K562 (cell line): Measurements from ENCODE around the gene RPTOR.
"Not testable (repeated sequence)": the region's sequence is repeated elsewhere in the genome, so short reads cannot be mapped to it uniquely, and the experiment has no call there.

ENCODE experiments used
- ZZZ3 ChIP-seq: fragments of 450-650 bp; IDR thresholded peaks from 2 replicates; pipeline ENCODE4 v1.6.1; 2016; ENCODE audit warnings: antibody characterized with exemption, mild to moderate bottlenecking, moderate library complexity
- TF ChIP-seq, protein P1 (sequence below), 2 experiments: fragments of 450-650 bp; formaldehyde crosslinking in 1 of 2; IDR thresholded peaks; 2 replicates each; pipeline versions ENCODE4 v1.4.0 to v1.6.1; 2014 to 2020; ENCODE audit warnings: mild to moderate bottlenecking in 2 of 2, borderline replicate concordance in 1 of 2, low read depth in 1 of 2

DNA sequence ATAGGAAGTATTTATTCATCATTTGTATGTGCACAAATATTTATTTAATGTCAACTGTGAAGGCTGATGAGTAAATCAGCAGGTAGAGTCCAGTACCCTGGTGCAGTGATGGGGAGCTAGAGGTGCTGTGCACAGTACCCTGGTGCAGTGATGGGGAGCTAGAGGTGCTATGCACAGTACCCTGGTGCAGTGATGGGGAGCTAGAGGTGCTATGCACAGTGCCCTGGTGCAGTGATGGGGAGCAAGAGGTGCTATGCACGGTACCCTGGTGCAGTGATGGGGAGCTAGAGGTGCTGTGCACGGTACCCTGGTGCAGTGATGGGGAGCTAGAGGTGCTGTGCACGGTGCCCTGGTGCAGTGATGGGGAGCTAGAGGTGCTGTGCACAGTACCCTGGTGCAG is 154.6 kb downstream of the RPTOR start:
- TF ChIP-seq ZZZ3 = not testable (repeated sequence)
- TF ChIP-seq, protein P1, sequence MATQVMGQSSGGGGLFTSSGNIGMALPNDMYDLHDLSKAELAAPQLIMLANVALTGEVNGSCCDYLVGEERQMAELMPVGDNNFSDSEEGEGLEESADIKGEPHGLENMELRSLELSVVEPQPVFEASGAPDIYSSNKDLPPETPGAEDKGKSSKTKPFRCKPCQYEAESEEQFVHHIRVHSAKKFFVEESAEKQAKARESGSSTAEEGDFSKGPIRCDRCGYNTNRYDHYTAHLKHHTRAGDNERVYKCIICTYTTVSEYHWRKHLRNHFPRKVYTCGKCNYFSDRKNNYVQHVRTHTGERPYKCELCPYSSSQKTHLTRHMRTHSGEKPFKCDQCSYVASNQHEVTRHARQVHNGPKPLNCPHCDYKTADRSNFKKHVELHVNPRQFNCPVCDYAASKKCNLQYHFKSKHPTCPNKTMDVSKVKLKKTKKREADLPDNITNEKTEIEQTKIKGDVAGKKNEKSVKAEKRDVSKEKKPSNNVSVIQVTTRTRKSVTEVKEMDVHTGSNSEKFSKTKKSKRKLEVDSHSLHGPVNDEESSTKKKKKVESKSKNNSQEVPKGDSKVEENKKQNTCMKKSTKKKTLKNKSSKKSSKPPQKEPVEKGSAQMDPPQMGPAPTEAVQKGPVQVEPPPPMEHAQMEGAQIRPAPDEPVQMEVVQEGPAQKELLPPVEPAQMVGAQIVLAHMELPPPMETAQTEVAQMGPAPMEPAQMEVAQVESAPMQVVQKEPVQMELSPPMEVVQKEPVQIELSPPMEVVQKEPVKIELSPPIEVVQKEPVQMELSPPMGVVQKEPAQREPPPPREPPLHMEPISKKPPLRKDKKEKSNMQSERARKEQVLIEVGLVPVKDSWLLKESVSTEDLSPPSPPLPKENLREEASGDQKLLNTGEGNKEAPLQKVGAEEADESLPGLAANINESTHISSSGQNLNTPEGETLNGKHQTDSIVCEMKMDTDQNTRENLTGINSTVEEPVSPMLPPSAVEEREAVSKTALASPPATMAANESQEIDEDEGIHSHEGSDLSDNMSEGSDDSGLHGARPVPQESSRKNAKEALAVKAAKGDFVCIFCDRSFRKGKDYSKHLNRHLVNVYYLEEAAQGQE (IDR thresholded peaks at IDR 0.05; ENCODE audit: borderline replicate concordance) = not testable (repeated sequence)
- TF ChIP-seq, protein P1 (CRISPR knock-in tag; IDR thresholded peaks at IDR 0.05; ENCODE audit: low read depth) = not testable (repeated sequence)
